ENCODE results near the gene PPP6R3.

The PPP6R3 gene

DNA sequence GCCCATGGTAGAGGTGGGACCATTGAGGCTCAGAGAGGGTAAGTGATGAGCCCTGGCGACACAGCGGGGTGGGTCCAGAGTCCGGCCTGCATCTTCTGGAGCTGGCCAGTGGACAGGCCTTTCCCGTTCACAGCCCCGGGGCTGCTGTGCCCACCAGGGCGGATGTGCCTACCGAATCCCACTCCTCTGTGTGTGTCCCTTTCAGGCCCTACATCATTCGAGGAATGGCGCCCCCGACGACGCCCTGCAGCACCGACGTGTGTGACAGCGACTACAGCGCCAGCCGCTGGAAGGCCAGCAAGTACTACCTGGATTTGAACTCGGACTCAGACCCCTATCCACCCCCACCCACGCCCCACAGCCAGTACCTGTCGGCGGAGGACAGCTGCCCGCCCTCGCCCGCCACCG, 11.9 kb upstream of the PPP6R3 start:
- Mint-ChIP-seq H3K4me3 (no peak overlapping the region), H3K27me3 (ENCODE audit: low read depth) (peaks cover 3% of the 10 kb centered on the region), H3K9me3 (no peaks in the 10 kb centered on the region), H3K27ac (no peak overlapping the region), H3K36me3 (ENCODE audit: low read depth) (peaks cover 22% of the 10 kb centered on the region), H3K4me1 (no peaks in the 10 kb centered on the region)
- TF ChIP-seq, protein P1, sequence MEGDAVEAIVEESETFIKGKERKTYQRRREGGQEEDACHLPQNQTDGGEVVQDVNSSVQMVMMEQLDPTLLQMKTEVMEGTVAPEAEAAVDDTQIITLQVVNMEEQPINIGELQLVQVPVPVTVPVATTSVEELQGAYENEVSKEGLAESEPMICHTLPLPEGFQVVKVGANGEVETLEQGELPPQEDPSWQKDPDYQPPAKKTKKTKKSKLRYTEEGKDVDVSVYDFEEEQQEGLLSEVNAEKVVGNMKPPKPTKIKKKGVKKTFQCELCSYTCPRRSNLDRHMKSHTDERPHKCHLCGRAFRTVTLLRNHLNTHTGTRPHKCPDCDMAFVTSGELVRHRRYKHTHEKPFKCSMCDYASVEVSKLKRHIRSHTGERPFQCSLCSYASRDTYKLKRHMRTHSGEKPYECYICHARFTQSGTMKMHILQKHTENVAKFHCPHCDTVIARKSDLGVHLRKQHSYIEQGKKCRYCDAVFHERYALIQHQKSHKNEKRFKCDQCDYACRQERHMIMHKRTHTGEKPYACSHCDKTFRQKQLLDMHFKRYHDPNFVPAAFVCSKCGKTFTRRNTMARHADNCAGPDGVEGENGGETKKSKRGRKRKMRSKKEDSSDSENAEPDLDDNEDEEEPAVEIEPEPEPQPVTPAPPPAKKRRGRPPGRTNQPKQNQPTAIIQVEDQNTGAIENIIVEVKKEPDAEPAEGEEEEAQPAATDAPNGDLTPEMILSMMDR (IDR thresholded peaks at IDR 0.05; ENCODE audit: unreplicated experiment in 3 of 3), result no peak

DNA sequence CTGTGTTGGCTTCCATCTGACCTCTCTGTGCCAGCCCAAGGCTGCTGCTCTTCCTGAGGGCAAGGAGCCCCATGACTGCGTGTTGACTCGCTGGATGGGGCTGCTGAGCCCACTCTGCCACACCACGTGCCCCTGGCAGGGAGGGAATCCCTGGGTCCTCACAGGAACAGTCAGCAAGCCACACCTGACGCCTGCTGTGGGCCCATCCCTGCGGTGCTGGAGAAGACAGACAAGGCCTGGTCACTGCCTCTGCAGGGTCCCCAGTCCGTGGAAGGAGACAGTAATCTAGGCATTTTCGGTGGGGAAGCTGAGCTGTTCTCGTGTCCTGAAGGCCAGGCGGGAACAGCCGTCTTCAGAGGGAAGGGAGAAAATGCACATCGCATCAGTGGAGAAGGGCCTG, 10.6 kb upstream of the PPP6R3 start:
- TF ChIP-seq, protein P1 (IDR thresholded peaks at IDR 0.05; ENCODE audit: unreplicated experiment in 3 of 3), result no peak
- no peaks in the 10 kb centered on the region for H3K9me3 Mint-ChIP-seq
- no peaks in the 10 kb centered on the region for H3K4me1 Mint-ChIP-seq
- no peak overlapping the region for H3K27ac Mint-ChIP-seq
- H3K27me3 Mint-ChIP-seq (ENCODE audit: low read depth), result peaks cover 3% of the 10 kb centered on the region
- no peak overlapping the region for H3K4me3 Mint-ChIP-seq
- H3K36me3 Mint-ChIP-seq (ENCODE audit: low read depth), result peaks cover 18% of the 10 kb centered on the region

DNA sequence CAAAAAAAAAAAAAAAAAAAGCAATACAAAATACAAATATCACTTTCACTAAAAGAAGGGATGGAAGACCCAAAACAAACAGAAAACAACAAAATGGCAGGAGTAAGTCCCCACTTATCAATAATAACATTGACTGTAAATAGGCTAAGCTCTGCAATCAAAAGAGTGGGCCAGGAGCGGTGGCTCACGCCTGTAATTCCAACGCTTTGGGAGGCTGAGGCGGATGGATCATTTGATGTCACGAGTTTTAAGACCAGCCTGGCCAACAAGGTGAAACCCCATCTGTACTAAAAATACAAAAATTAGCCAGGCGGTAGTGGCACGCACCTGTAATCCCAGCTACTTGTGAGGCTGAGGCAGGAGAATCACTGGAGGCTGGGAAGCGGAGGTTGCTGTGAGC, 9.8 kb upstream of the PPP6R3 start:
- Mint-ChIP-seq H3K27me3 (ENCODE audit: low read depth) (peaks cover 3% of the 10 kb centered on the region), H3K4me3 (no peak overlapping the region), H3K4me1 (no peaks in the 10 kb centered on the region), H3K9me3 (no peaks in the 10 kb centered on the region), H3K27ac (no peak overlapping the region), H3K36me3 (ENCODE audit: low read depth) (peaks cover 18% of the 10 kb centered on the region)
- TF ChIP-seq, protein P1 (IDR thresholded peaks at IDR 0.05; ENCODE audit: unreplicated experiment in 3 of 3), result no peak

DNA sequence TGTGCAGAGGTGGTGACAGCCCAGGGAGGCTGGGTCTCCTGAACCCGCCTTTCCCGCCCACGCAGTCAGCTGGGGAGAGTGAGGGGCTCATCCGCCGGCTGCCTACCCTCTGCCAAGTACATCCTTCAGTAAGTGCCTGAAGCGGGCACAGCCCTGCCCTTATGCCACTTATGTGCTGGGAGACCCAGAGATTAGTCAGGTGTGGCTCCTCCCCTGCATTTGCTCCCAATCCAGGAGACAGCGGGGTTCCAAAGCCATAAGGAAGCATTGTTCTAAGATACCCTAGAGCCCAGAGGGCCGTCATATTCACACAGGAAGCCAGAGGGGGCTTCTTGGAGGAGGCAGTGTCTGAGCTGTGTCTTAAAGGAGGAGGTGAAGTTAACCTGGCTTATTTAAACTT, 5.8 kb upstream of the PPP6R3 start:
- Mint-ChIP-seq H3K27ac (no peak overlapping the region), H3K4me1 (no peaks in the 10 kb centered on the region), H3K27me3 (ENCODE audit: low read depth) (peaks cover 3% of the 10 kb centered on the region), H3K9me3 (no peaks in the 10 kb centered on the region), H3K36me3 (ENCODE audit: low read depth) (peaks cover 4% of the 10 kb centered on the region), H3K4me3 (no peak overlapping the region)
- TF ChIP-seq, protein P1 (IDR thresholded peaks at IDR 0.05; ENCODE audit: unreplicated experiment in 3 of 3), result no peak

DNA sequence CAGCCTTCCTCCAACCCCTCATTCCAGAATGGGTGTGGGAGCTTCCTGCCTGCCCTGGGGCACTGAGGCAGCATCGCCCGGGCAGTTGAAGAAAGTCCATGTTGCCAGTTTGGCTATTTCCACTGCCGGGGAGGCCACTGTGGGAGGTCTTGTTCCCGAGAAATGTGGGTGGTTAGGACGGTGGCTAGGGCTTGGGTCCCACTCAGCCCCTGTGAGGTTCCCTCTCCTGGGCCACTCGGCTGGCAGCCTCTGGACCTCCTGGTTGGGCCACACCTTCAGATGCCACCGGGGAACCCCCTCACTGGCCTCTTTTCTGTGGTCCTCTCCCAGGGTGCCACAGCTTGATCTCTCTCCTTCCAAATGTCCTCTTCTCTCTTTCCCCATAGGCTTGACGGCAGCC, 5.1 kb upstream of the PPP6R3 start:
- Mint-ChIP-seq H3K27me3 (ENCODE audit: low read depth) (peaks cover 3% of the 10 kb centered on the region), H3K4me3 (no peak overlapping the region), H3K27ac (no peak overlapping the region), H3K9me3 (no peaks in the 10 kb centered on the region), H3K4me1 (no peaks in the 10 kb centered on the region), H3K36me3 (ENCODE audit: low read depth) (no peaks in the 10 kb centered on the region)
- TF ChIP-seq, protein P1 (IDR thresholded peaks at IDR 0.05; ENCODE audit: unreplicated experiment in 3 of 3), result no peak

DNA sequence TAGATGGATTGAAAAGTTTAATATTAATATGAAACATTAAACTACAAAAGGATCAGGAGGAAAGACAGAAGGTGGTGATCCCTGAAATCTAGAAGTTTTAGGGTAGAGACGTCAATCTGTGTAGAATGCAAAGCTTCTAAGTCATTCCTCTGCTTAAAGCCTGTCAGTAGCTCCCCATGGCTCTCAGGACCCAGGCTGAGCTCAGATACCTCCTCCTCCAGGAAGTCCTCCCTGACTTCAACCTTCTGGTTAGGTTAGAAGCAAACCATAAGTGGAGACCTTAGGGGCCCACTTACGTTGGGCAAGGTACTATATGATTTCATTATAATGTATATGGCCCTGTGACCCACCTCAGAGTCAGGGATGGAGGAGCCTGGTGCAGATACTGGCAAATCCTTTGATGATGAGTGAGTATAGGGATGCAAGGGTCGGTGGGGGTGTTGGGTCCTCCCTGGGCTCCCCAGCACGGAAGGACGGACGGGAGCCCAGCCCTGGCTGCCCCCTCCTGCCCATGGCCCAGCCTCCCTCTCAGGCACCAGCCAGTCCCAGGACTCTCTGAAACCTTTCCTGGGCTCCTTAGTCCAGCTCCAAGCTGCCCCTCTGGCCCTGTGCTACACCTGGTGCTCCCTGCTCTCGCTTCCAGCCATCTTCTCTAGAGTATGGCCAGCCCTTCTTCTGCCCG, 3.2 kb upstream of the PPP6R3 start:
- peaks cover 8% of the 10 kb centered on the region for H3K4me1 Mint-ChIP-seq
- H3K27ac Mint-ChIP-seq, result no peak overlapping the region
- H3K36me3 Mint-ChIP-seq (ENCODE audit: low read depth), result no peaks in the 10 kb centered on the region
- no peaks in the 10 kb centered on the region for H3K9me3 Mint-ChIP-seq
- TF ChIP-seq, protein P1 (IDR thresholded peaks at IDR 0.05; ENCODE audit: unreplicated experiment in 3 of 3), result no peak
- H3K4me3 Mint-ChIP-seq, result no peak overlapping the region
- peaks cover 3% of the 10 kb centered on the region for H3K27me3 Mint-ChIP-seq (ENCODE audit: low read depth)
